ENCODE results near the gene FBLN5.

Gene FBLN5

DNA sequence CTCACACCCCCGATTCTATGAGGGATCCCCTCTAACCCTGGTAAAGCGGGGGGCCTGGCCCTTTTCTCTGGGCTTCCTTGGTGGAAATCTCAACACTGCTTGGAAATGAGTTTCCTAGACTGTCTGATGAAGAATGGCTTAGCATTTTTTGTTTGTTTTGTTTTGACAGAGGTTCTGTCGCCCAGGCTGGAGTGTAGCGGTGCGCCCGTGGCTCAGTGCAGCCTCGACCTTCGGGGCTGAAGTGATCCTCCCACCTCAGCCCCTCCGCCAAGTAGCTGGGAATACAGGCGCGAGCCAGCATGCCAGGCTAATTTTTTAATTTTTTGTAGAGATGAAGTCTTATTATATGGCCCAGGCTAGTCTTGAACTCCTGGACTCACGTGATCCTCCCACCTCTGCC lies 110.4 kb downstream of the FBLN5 start:
- Histone ChIP-seq H3K9me3 (ENCODE audit: insufficient read depth, low read length) (no peaks in the 10 kb centered on the region), H3K4me2 (ENCODE audit: low read length) (no peak overlapping the region), H3K27me3 (ENCODE audit: low read depth, low read length) (no peaks in the 10 kb centered on the region), H3K36me3 (replicated peaks; ENCODE audit: low read depth, low read length) (peaks cover 4% of the 10 kb centered on the region), H4K20me1 (ENCODE audit: insufficient read depth, low read length) (no peaks in the 10 kb centered on the region), H3K4me3 (ENCODE audit: low read length) (no peak overlapping the region), H3K9ac (ENCODE audit: low read length) (no peak overlapping the region), H3K27ac (ENCODE audit: low read length) (no peak overlapping the region), H2AFZ (ENCODE audit: low read depth, low read length) (no peak overlapping the region), H3K4me1 (ENCODE audit: low read length) (peaks cover 56% of the 10 kb centered on the region), H3K79me2 (ENCODE audit: low read length) (no peaks in the 10 kb centered on the region)
- TF ChIP-seq EZH2phosphoT487 (IDR thresholded peaks at IDR 0.05; ENCODE audit: low read depth): no peak
- no peak for TF ChIP-seq CTCF (IDR thresholded peaks at IDR 0.05; ENCODE audit: low read depth, low read length)

DNA sequence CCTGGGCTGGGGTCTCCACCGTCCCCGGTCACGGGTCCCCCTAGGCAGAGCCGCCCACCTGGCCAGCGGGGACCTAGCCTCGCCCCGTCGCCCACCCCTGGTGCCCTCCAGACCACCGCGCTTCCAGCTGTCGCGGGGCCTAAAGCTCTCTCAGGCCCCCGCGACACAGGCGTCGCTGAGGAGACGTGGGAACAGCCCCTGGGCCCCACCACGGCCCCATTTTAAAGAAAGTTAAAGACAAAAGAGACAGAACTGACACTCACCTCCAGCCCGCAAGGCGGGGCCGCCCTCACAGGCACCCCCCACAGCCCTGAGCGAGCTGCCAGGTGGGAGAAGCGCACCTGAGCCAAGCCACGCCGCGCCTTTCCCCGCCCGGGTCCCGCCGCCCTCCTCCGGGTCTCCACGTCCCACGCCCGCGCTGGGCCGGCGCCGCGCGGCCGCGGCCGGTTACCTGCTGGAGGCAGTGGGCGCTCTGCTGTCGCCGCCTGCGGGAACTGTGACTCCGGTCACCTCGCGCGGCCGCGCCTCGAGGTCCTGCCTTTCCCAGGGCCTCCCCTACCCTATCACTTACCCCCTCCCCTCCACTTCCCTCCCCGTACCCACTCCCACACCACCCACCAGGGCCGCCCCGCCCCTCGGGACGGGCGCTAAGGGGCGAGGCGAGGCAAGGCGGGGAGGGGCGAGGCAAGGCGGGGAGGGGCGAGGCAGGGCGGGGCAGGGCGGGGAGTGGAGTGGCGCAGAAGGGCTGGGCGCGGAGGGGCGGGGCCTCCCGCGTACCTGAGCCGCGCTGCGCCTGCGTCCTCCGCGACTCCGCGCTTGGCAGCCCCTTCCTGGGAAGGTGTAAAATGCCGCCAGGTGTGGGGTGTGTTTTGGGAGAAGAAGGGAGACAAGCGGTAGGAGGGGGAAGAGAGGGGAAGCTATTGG lies 111.3 kb downstream of the FBLN5 start:
- Histone ChIP-seq H3K36me3 (replicated peaks; ENCODE audit: low read depth, low read length) (peaks cover 4% of the 10 kb centered on the region), H3K79me2 (ENCODE audit: low read length) (no peaks in the 10 kb centered on the region), H3K4me3 (ENCODE audit: low read length) (no peak overlapping the region), H3K4me2 (ENCODE audit: low read length) (no peak overlapping the region), H3K27me3 (ENCODE audit: low read depth, low read length) (no peaks in the 10 kb centered on the region), H2AFZ (ENCODE audit: low read depth, low read length) (no peak overlapping the region), H3K9me3 (ENCODE audit: insufficient read depth, low read length) (no peaks in the 10 kb centered on the region), H3K9ac (ENCODE audit: low read length) (no peak overlapping the region), H3K4me1 (ENCODE audit: low read length) (peaks cover 55% of the 10 kb centered on the region), H3K27ac (ENCODE audit: low read length) (no peak overlapping the region), H4K20me1 (ENCODE audit: insufficient read depth, low read length) (no peaks in the 10 kb centered on the region)
- TF ChIP-seq EZH2phosphoT487 (IDR thresholded peaks at IDR 0.05; ENCODE audit: low read depth) (no peak), CTCF (IDR thresholded peaks at IDR 0.05; ENCODE audit: low read depth, low read length) (no peak)

GRCh38 chr14:91835197-91835919 lies 112.1 kb downstream of the FBLN5 start:
- Histone ChIP-seq H3K9ac (ENCODE audit: low read length) (no peak overlapping the region), H3K36me3 (replicated peaks; ENCODE audit: low read depth, low read length) (peaks cover 1% of the 10 kb centered on the region), H2AFZ (ENCODE audit: low read depth, low read length) (no peak overlapping the region), H3K4me1 (ENCODE audit: low read length) (peaks cover 55% of the 10 kb centered on the region), H3K27me3 (ENCODE audit: low read depth, low read length) (no peaks in the 10 kb centered on the region), H3K79me2 (ENCODE audit: low read length) (no peaks in the 10 kb centered on the region), H4K20me1 (ENCODE audit: insufficient read depth, low read length) (no peaks in the 10 kb centered on the region), H3K4me3 (ENCODE audit: low read length) (no peak overlapping the region), H3K9me3 (ENCODE audit: insufficient read depth, low read length) (no peaks in the 10 kb centered on the region), H3K27ac (ENCODE audit: low read length) (no peak overlapping the region), H3K4me2 (ENCODE audit: low read length) (no peak overlapping the region)
- TF ChIP-seq EZH2phosphoT487 (IDR thresholded peaks at IDR 0.05; ENCODE audit: low read depth): no peak
- no peak for TF ChIP-seq CTCF (IDR thresholded peaks at IDR 0.05; ENCODE audit: low read depth, low read length)

GRCh38 chr14:91834571-91834970 lies 112.9 kb downstream of the FBLN5 start:
- Histone ChIP-seq H3K9ac (ENCODE audit: low read length) (peak overlapping the region; percentile 27; the same call in 1 of the 2 replicates), H3K4me1 (ENCODE audit: low read length) (peaks cover 55% of the 10 kb centered on the region), H3K4me2 (ENCODE audit: low read length) (peak overlapping the region; percentile 74), H2AFZ (ENCODE audit: low read depth, low read length) (no peak overlapping the region), H4K20me1 (ENCODE audit: insufficient read depth, low read length) (no peaks in the 10 kb centered on the region), H3K9me3 (ENCODE audit: insufficient read depth, low read length) (no peaks in the 10 kb centered on the region), H3K36me3 (replicated peaks; ENCODE audit: low read depth, low read length) (no peaks in the 10 kb centered on the region), H3K27me3 (ENCODE audit: low read depth, low read length) (no peaks in the 10 kb centered on the region), H3K27ac (ENCODE audit: low read length) (peak overlapping the region; percentile 74), H3K4me3 (ENCODE audit: low read length) (peak overlapping the region; percentile 45), H3K79me2 (ENCODE audit: low read length) (no peaks in the 10 kb centered on the region)
- TF ChIP-seq CTCF (IDR thresholded peaks at IDR 0.05; ENCODE audit: low read depth, low read length): no peak
- no peak for TF ChIP-seq EZH2phosphoT487 (IDR thresholded peaks at IDR 0.05; ENCODE audit: low read depth)
